B cell (primary cell): ENCODE results near the gene ITGAV. TPM values are rescaled to one million over a fixed set of nuclear protein-coding genes. Genes with fewer than 3 reads are reported as not detected.

ENCODE experiments used
- ATAC-seq: fragments of 200-7000 bp; cut with Tn5 transposase; one replicate; pipeline ENCODE4 v1.10.0; 2021; ENCODE audit warnings: low read depth, mild to moderate bottlenecking, moderate number of reproducible peaks, moderate library complexity
- CTCF ChIA-PET: fragments of 350-600 bp; sonication (Branson Sonifier 250); formaldehyde crosslinking; loops from one replicate; lab custom pipeline; 2021; ENCODE audit warnings: antibody characterized with exemption, inconsistent platforms; lab: Charles Lee
- POLR2A ChIA-PET: fragments of 350-600 bp; sonication (Branson Sonifier 250); formaldehyde crosslinking; loops from one replicate; lab custom pipeline; 2021; ENCODE audit warnings: antibody characterized with exemption; lab: Charles Lee
- DNase-seq: peaks from one replicate; pipeline ENCODE4 v3.0.0; 2013
- H2AFZ ChIP-seq: 2 replicates; pipeline ENCODE4 v1.6.1; 2012; ENCODE audit warnings: mild to moderate bottlenecking, low read depth, low read length; ENCODE audit not compliant: insufficient read depth, poor library complexity, severe bottlenecking
- H3K27ac ChIP-seq, 2 donors: 1 replicate in 1 of 2; 2 replicates in 1 of 2; pipeline ENCODE4 v1.5.1; 2012 to 2013; ENCODE audit warnings: low read length in 2 of 2, mild to moderate bottlenecking in 2 of 2, moderate library complexity in 1 of 2
- H3K27me3 ChIP-seq, 4 experiments: fragments of 200-600 bp in 1 of 4; sonication (generic) in 1 of 4; replicated peaks in 1 of 4; 1 replicate in 2 of 4; 2 replicates in 2 of 4; pipeline versions ENCODE4 v1.6.1 to v1.7.0; 2013 to 2016; ENCODE audit warnings: low read length in 3 of 4, mild to moderate bottlenecking in 2 of 4, mixed read lengths in 1 of 4, moderate library complexity in 1 of 4; ENCODE audit not compliant: insufficient read depth in 4 of 4, control insufficient read depth in 3 of 4; ENCODE audit errors: control extremely low read depth in 1 of 4
- H3K36me3 ChIP-seq, 2 experiments: replicated peaks in 1 of 2; 1 replicate in 1 of 2; 2 replicates in 1 of 2; pipeline versions ENCODE4 v1.6.1 to v1.7.1; 2013; ENCODE audit warnings: low read length in 1 of 2; ENCODE audit not compliant: insufficient read depth in 2 of 2, control insufficient read depth in 1 of 2; ENCODE audit errors: control extremely low read depth in 1 of 2, extremely low read depth in 1 of 2
- H3K4me1 ChIP-seq, 2 donors: fragments of 200-600 bp in 1 of 2; sonication (generic) in 1 of 2; 1 replicate in 1 of 2; 2 replicates in 1 of 2; pipeline versions ENCODE4 v1.5.1 to v1.6.1; 2013 to 2017; ENCODE audit warnings: low read length in 2 of 2; ENCODE audit not compliant: control insufficient read depth in 2 of 2, insufficient read depth in 2 of 2
- H3K4me2 ChIP-seq: replicated peaks from 2 replicates; pipeline ENCODE3; 2012; ENCODE audit warnings: mild to moderate bottlenecking, low read depth, low read length; ENCODE audit not compliant: poor library complexity, severe bottlenecking
- H3K4me3 ChIP-seq, 5 experiments: fragments of 200-600 bp in 1 of 5; sonication (generic) in 1 of 5; 1 replicate in 3 of 5; 2 replicates in 2 of 5; pipeline versions ENCODE4 v1.5.1 to v1.7.0; 2011 to 2016; ENCODE audit warnings: low read length in 4 of 5, mild to moderate bottlenecking in 4 of 5, low read depth in 2 of 5, control low read depth in 1 of 5, moderate library complexity in 1 of 5; ENCODE audit not compliant: insufficient read depth in 1 of 5; ENCODE audit errors: control extremely low read depth in 1 of 5, extremely low read depth in 1 of 5
- H3K79me2 ChIP-seq: fragments of 200-600 bp; sonication (generic); one replicate; pipeline ENCODE4 v1.6.0; 2016; ENCODE audit warnings: low read length; ENCODE audit not compliant: control insufficient read depth, insufficient read depth
- H3K9ac ChIP-seq: fragments of 200-600 bp; sonication (generic); 2 replicates; pipeline ENCODE4 v1.6.1; 2017; ENCODE audit warnings: mild to moderate bottlenecking, low read length, moderate library complexity
- H3K9me3 ChIP-seq, 3 donors: one replicate each; pipeline versions ENCODE4 v1.6.1 to v1.7.1; 2013; ENCODE audit warnings: low read length in 2 of 3; ENCODE audit not compliant: control insufficient read depth in 2 of 3, insufficient read depth in 1 of 3; ENCODE audit errors: control extremely low read depth in 1 of 3
- H4K20me1 ChIP-seq: 2 replicates; pipeline ENCODE4 v1.6.0; 2012; ENCODE audit warnings: mild to moderate bottlenecking, low read length; ENCODE audit not compliant: insufficient read depth, control insufficient read depth, poor library complexity, severe bottlenecking
- H3K27ac Mint-ChIP-seq: one replicate; pipeline ENCODE4 v1.8.0; 2021; ENCODE audit warnings: mixed read lengths
- H3K27me3 Mint-ChIP-seq: one replicate; pipeline ENCODE4 v1.8.0; 2021; ENCODE audit warnings: mixed read lengths
- H3K4me1 Mint-ChIP-seq: one replicate; pipeline ENCODE4 v1.8.0; 2021; ENCODE audit warnings: mixed read lengths
- H3K4me3 Mint-ChIP-seq: one replicate; pipeline ENCODE4 v1.8.0; 2021; ENCODE audit warnings: mixed read lengths
- H3K9me3 Mint-ChIP-seq: one replicate; pipeline ENCODE4 v1.8.0; 2022; ENCODE audit warnings: mixed read lengths; ENCODE audit not compliant: insufficient read depth
- CTCF ChIP-seq: fragments of 200-600 bp; IDR thresholded peaks from one replicate; pipeline ENCODE4 v1.8.0; 2022; ENCODE audit warnings: antibody characterized with exemption, mild to moderate bottlenecking
- EZH2 ChIP-seq: IDR thresholded peaks from 2 replicates; pipeline ENCODE4 v1.6.1; 2012; ENCODE audit warnings: borderline replicate concordance, low read depth, mild to moderate bottlenecking, moderate library complexity, low read length; ENCODE audit not compliant: insufficient read depth, poor library complexity, severe bottlenecking
- WGBS: methylation state at CpG from one replicate; pipeline ENCODE4 v1.1.5; 2013; ENCODE audit warnings: missing lambda C conversion rate; ENCODE audit not compliant: insufficient coverage; 5-methylcytosine and 5-hydroxymethylcytosine counted together
- intact Hi-C: fragments of 100-400 bp; cut with micrococcal nuclease; formaldehyde crosslinking; loops from one replicate; pipeline ENCODE4 v1.10.0; 2022
- polyA plus RNA-seq: library from polyadenylated mRNA; depleted of rRNA; stranded (reverse); fragments of >200 nt; gene quantifications from 2 replicates; pipeline ENCODE4 v1.2.3, GENCODE V29; 2012
- total RNA-seq, 2 donors: library from RNA; stranded (reverse); fragments of 120-200 nt in 1 of 2; gene quantifications; 1 replicate in 1 of 2; 2 replicates in 1 of 2; pipeline versions ENCODE4 v1.2.3 to v1.2.4, GENCODE V29; 2013 to 2022

The ITGAV gene
- total and polyA plus RNA-seq, 2 donors (not counting 1 experiment from before 2014, with no cell fraction given), result 0.58 to 3.6 TPM

GRCh38 chr2:186595219-186595618, 5.4 kb downstream of the ITGAV start:
- Mint-ChIP-seq H3K4me3 (no peak overlapping the region), H3K9me3 (no peaks in the 10 kb centered on the region), H3K27me3 (no peaks in the 10 kb centered on the region), H3K4me1 (peaks cover 13% of the 10 kb centered on the region), H3K27ac (no peak overlapping the region)
- Histone ChIP-seq H3K9ac (no peak overlapping the region), H3K27ac (no peak overlapping the region), H3K4me1 (peaks cover 10 to 11% of the 10 kb centered on the region in 2 donors), H3K79me2 (no peaks in the 10 kb centered on the region), H3K27me3 (no peaks in the 10 kb centered on the region), H3K4me2 (no peak overlapping the region), H4K20me1 (no peaks in the 10 kb centered on the region), H3K4me3 (no peak overlapping the region), H2AFZ (no peak overlapping the region), H3K36me3 (no peaks in the 10 kb centered on the region), H3K9me3 (no peaks in the 10 kb centered on the region)
- 100% methylated on average over 1 of the region's 2 CpGs for WGBS
- no peak for ATAC-seq
- ChIA-PET POLR2A (no interaction called here), CTCF (no interaction called here)
- no peak for TF ChIP-seq EZH2
- intact Hi-C loops, result no loop called here
- no peak for DNase-seq

- Mint-ChIP-seq H3K9me3 (no peaks in the 10 kb centered on the region), H3K27me3 (no peaks in the 10 kb centered on the region), H3K4me3 (no peak overlapping the region), H3K27ac (no peak overlapping the region), H3K4me1 (no peaks in the 10 kb centered on the region)
- ChIA-PET POLR2A (no interaction called here), CTCF (interaction anchor here (1.5 kb wide), 1 partner anchor 9 kb away, joined by 3 read pairs; no protein-coding TSS in a partner anchor)
- Histone ChIP-seq H4K20me1 (no peaks in the 10 kb centered on the region), H3K4me1 (no peaks in the 10 kb centered on the region), H3K9me3 (no peaks in the 10 kb centered on the region), H3K4me3 (no peak overlapping the region), H3K27ac (no peak overlapping the region), H3K27me3 (no peaks in the 10 kb centered on the region), H3K79me2 (no peaks in the 10 kb centered on the region), H3K36me3 (no peaks in the 10 kb centered on the region), H3K4me2 (no peak overlapping the region), H3K9ac (no peak overlapping the region), H2AFZ (no peak overlapping the region)
- TF ChIP-seq CTCF, result no peak
- TF ChIP-seq EZH2, result no peak
- intact Hi-C loops, result no loop called here
- WGBS, result no CpG with 5 or more reads among the region's 3 CpGs
- DNase-seq, result no peak
- no peak for ATAC-seq
These were observed 9.4 kb downstream of the ITGAV start for GRCh38 chr2:186599186-186599778.
